CD4-positive, alpha-beta T cell (primary cell): ENCODE measurements around the gene CAD. TPM values are rescaled to one million over a fixed set of nuclear protein-coding genes. Genes with fewer than 3 reads are reported as not detected.
A peak's percentile ranks its signal among the peaks of the same experiment; 100 is the strongest.

Experiments used
- ATAC-seq: fragments of 200-7000 bp; cut with Tn5 transposase; one replicate; pipeline ENCODE4 v1.10.0; 2022; ENCODE audit warnings: mild to moderate bottlenecking; ENCODE audit not compliant: poor library complexity
- CTCF ChIA-PET: fragments of 350-600 bp; sonication (Branson Sonifier 250); formaldehyde crosslinking; loops from one replicate; lab custom pipeline; 2021; ENCODE audit warnings: antibody characterized with exemption, inconsistent platforms; lab: Charles Lee
- POLR2A ChIA-PET: fragments of 350-600 bp; sonication (Branson Sonifier 250); formaldehyde crosslinking; loops from one replicate; lab custom pipeline; 2021; ENCODE audit warnings: antibody characterized with exemption, inconsistent platforms; lab: Charles Lee
- DNase-seq, 14 experiments: peaks; one replicate each; pipeline ENCODE4 v3.0.0-alpha.2; 2013 to 2020; ENCODE audit warnings: mixed read lengths in 2 of 14
- H3K27ac ChIP-seq, 2 donors: one replicate each; pipeline versions ENCODE4 v1.5.1 to v1.7.0; 2013; ENCODE audit warnings: low read length in 2 of 2, low read depth in 1 of 2, mild to moderate bottlenecking in 1 of 2
- H3K27me3 ChIP-seq, 2 experiments: 1 replicate in 1 of 2; 2 replicates in 1 of 2; pipeline versions ENCODE4 v1.6.1 to v1.7.0; 2013; ENCODE audit warnings: low read length in 2 of 2, control low read depth in 1 of 2, mild to moderate bottlenecking in 1 of 2, moderate library complexity in 1 of 2; ENCODE audit not compliant: insufficient read depth in 2 of 2, control insufficient read depth in 1 of 2
- H3K36me3 ChIP-seq: one replicate; pipeline ENCODE4 v1.6.1; 2013; ENCODE audit warnings: low read length, control low read depth; ENCODE audit not compliant: insufficient read depth
- H3K4me1 ChIP-seq: one replicate; pipeline ENCODE4 v1.6.1; 2013; ENCODE audit warnings: low read length, control low read depth; ENCODE audit not compliant: insufficient read depth
- H3K4me3 ChIP-seq: one replicate; pipeline ENCODE4 v1.5.1; 2013; ENCODE audit warnings: mild to moderate bottlenecking, low read length, moderate library complexity
- H3K9me3 ChIP-seq, 2 experiments: 1 replicate in 1 of 2; 2 replicates in 1 of 2; pipeline versions ENCODE4 v1.6.1 to v1.7.0; 2013; ENCODE audit warnings: low read length in 2 of 2, mild to moderate bottlenecking in 2 of 2, control low read depth in 1 of 2, moderate library complexity in 1 of 2; ENCODE audit not compliant: control insufficient read depth in 1 of 2, insufficient read depth in 1 of 2
- H3K27ac Mint-ChIP-seq: one replicate; pipeline ENCODE4 v1.8.0; 2020; ENCODE audit warnings: mixed read lengths
- H3K27me3 Mint-ChIP-seq: one replicate; pipeline ENCODE4 v1.8.0; 2021; ENCODE audit warnings: mixed read lengths
- H3K36me3 Mint-ChIP-seq: one replicate; pipeline ENCODE4 v1.8.0; 2021; ENCODE audit warnings: low read depth, mixed read lengths
- H3K4me1 Mint-ChIP-seq: one replicate; pipeline ENCODE4 v1.8.0; 2021; ENCODE audit warnings: low read depth, mixed read lengths
- H3K4me3 Mint-ChIP-seq: one replicate; pipeline ENCODE4 v1.8.0; 2020; ENCODE audit warnings: mild to moderate bottlenecking, mixed read lengths
- H3K9me3 Mint-ChIP-seq: one replicate; pipeline ENCODE4 v1.8.0; 2020; ENCODE audit warnings: mixed read lengths
- intact Hi-C, 2 experiments: fragments of 100-400 bp; cut with DNase I in 1 of 2; cut with micrococcal nuclease in 1 of 2; formaldehyde crosslinking; loops; one replicate each; pipeline versions ENCODE4 v1.15.1 to v1.9.0; 2023 to 2025; cut with DNase I, micrococcal nuclease
- total RNA-seq, 174 experiments: library from RNA in 2 of 174; stranded (reverse) in 2 of 174; gene quantifications; one replicate each; pipeline ENCODE4 v1.2.3 and lab custom pipeline; 2021 to 2026
- TF ChIP-seq, protein P1 (sequence below): fragments of 200-600 bp; IDR thresholded peaks from one replicate; pipeline ENCODE4 v1.8.0; 2022; ENCODE audit warnings: antibody characterized with exemption, mild to moderate bottlenecking

The CAD gene
- total RNA-seq, 2 experiments from 2014 or later, result 20.0 to 20.3 TPM

DNA sequence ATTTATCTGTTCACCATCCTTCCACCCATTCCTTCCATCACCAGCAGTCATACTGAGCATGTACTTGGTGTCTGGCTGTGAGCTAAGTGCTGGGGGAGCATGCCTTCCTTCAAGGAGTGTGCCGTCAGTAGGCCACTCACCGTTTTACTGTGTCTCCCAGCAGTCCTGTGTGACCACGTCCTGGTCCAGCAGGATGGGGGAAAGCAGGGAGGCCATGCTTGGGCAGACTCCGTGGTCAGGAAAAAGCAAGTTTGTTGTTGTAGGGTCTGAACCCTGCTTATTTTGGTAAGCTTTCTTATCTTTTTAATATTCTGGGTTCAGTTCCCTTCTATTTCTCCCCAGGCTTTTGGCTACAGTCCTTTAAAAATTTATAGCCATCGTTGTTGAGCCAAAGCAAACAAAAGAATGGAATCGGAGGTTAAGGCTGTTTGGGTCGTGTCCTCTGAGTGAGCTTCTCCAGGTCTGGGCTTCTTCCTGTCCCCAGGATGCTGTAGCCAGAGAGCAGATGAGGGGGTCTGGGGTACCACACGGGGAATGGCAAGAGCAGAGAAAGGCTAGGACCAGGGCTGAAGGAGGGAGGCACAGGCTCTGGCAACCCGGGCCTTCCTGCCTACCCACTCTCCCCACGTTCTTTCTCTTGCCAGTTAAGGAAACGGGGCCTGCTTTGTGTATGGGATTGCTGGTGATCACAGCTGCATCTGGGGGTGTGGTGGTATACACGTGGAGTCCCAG lies 32.2 kb downstream of the CAD start:
- Mint-ChIP-seq H3K36me3 (peaks cover 1% of the 10 kb centered on the region), H3K27ac (no peak overlapping the region), H3K4me3 (no peak overlapping the region), H3K4me1 (no peaks in the 10 kb centered on the region), H3K27me3 (peaks cover 24% of the 10 kb centered on the region), H3K9me3 (no peaks in the 10 kb centered on the region)
- peaks cover 6% of the 10 kb centered on the region for H3K4me1 ChIP-seq
- H3K36me3 ChIP-seq, result no peaks in the 10 kb centered on the region
- TF ChIP-seq, protein P1, sequence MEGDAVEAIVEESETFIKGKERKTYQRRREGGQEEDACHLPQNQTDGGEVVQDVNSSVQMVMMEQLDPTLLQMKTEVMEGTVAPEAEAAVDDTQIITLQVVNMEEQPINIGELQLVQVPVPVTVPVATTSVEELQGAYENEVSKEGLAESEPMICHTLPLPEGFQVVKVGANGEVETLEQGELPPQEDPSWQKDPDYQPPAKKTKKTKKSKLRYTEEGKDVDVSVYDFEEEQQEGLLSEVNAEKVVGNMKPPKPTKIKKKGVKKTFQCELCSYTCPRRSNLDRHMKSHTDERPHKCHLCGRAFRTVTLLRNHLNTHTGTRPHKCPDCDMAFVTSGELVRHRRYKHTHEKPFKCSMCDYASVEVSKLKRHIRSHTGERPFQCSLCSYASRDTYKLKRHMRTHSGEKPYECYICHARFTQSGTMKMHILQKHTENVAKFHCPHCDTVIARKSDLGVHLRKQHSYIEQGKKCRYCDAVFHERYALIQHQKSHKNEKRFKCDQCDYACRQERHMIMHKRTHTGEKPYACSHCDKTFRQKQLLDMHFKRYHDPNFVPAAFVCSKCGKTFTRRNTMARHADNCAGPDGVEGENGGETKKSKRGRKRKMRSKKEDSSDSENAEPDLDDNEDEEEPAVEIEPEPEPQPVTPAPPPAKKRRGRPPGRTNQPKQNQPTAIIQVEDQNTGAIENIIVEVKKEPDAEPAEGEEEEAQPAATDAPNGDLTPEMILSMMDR, result no peak
- H3K9me3 ChIP-seq, result no peaks in the 10 kb centered on the region
- peaks cover 7 to 9% of the 10 kb centered on the region in 2 experiments for H3K27me3 ChIP-seq
- intact Hi-C loops, result no loop called here
- no peak overlapping the region for H3K27ac ChIP-seq
- CTCF ChIA-PET, result interaction anchor here (1.1 kb wide), 1 partner anchor 54 kb away, joined by 4 read pairs; no protein-coding TSS in a partner anchor
- no peak for DNase-seq
- H3K4me3 ChIP-seq, result no peak overlapping the region
- POLR2A ChIA-PET, result interaction anchor here (0.8 to 1.4 kb wide), 2 partner anchors 31 to 199 kb away, joined by 3 read pairs; no protein-coding TSS in a partner anchor
- ATAC-seq, result no peak

DNA sequence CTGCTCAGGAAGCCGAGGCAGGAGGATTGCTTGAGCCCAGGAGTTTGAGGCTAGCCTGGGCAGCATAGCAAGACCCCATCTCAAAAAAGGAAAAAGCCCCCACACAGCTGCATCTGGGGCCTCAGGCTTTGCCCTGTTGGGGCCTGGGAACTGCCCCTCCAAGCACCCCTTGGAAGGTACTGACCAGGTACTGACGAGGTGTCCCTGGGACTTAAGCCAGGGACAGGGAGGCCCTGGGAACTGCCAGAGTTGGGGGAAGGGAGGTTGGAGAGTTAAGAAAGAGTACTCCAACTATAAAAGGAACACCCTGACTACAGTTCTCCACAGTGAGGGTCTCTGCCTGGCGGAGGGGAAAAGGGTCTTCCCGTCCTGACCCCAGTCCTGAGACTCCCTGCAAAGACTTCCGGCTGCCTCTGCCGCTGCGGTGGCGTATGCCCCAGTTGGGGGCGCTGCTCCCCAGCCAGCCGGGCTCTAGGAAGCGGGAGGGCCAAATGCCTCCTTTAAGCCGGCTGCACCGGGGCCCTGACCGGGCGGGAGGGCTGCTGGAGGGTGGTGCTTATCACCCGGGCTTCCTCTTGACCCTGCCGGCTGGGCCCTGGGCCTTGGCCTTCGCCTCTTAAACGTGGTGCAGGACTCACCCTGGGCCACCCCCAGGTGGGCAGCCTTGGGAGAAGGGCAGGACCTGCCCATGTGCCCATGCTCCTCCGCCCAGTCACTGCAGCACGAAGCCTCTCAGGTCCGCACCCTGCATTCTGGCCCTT lies 32.9 kb downstream of the CAD start:
- intact Hi-C loops, result loop anchor here (1.0 kb wide), 2 partner anchors 30 to 53 kb away; no protein-coding TSS in a partner anchor
- DNase-seq (peak; percentile 9 to 65 (median 40)), ATAC-seq (peak; percentile 78)
- Mint-ChIP-seq H3K36me3 (no peaks in the 10 kb centered on the region), H3K4me3 (no peak overlapping the region), H3K27ac (no peak overlapping the region), H3K4me1 (no peaks in the 10 kb centered on the region), H3K27me3 (peaks cover 32% of the 10 kb centered on the region), H3K9me3 (no peaks in the 10 kb centered on the region)
- Histone ChIP-seq H3K4me1 (peaks cover 6% of the 10 kb centered on the region), H3K27ac (no peak overlapping the region), H3K27me3 (peaks cover 11 to 15% of the 10 kb centered on the region in 2 experiments), H3K36me3 (no peaks in the 10 kb centered on the region), H3K4me3 (no peak overlapping the region), H3K9me3 (no peaks in the 10 kb centered on the region)
- TF ChIP-seq, protein P1, result peak; percentile 46
- POLR2A ChIA-PET, result no interaction called here
- CTCF ChIA-PET, result interaction anchor here (1.1 kb wide), 1 partner anchor 53 kb away, joined by 4 read pairs; no protein-coding TSS in a partner anchor

DNA sequence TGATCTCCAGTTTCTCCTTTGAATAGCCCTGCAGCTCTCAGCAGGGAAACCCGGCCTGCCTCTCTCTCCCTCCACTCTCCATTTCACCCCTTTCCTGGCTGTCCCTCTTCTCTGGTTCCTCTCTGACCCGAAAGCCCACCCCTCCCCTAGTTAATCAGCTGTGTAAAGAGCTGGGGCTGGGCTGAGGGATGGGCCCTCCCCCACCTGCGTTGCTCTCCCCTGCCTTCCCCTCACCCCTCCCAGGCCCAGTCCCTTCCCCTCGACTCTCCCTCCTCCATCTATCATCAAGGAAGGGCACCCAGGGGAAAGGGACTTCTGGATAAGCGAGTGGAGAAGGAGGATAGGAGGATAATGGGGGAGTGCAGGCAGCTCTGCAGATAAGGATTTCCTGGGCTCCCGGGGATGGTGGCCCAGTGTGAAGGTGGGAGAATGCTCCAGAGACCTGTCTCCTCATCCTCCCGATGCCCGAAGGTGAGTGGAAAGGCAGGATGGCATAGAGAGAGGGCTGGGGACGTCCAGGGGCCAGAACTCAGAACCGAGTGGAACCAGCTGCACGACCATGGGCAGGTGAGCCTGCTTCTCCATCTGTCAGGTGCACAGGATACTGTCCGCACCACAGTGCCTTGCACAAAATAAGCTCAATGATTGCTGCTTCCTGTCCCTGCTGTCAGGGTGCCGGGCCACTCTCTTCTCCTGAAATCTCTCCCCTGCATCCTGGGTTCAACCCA lies 33.6 kb downstream of the CAD start:
- Histone ChIP-seq H3K4me1 (peaks cover 6% of the 10 kb centered on the region), H3K27me3 (peaks cover 14 to 19% of the 10 kb centered on the region in 2 experiments), H3K27ac (no peak overlapping the region), H3K9me3 (no peaks in the 10 kb centered on the region), H3K36me3 (no peaks in the 10 kb centered on the region), H3K4me3 (no peak overlapping the region)
- Mint-ChIP-seq H3K36me3 (no peaks in the 10 kb centered on the region), H3K4me3 (no peak overlapping the region), H3K27me3 (peaks cover 39% of the 10 kb centered on the region), H3K9me3 (no peaks in the 10 kb centered on the region), H3K27ac (no peak overlapping the region), H3K4me1 (no peaks in the 10 kb centered on the region)
- DNase-seq (no peak), ATAC-seq (no peak)
- CTCF ChIA-PET, result interaction anchor here (0.8 to 1.3 kb wide), 3 partner anchors 14 to 53 kb away, joined by 3 to 4 read pairs (median 3); no protein-coding TSS in a partner anchor
- intact Hi-C loops, result loop anchor here (1.0 kb wide), 2 partner anchors 29 to 52 kb away; no protein-coding TSS in a partner anchor
- TF ChIP-seq, protein P1, result no peak
- POLR2A ChIA-PET, result no interaction called here
